CD8-positive, alpha-beta memory T cell (primary cell): ENCODE results near the gene ARHGDIG. TPM values are rescaled to one million over a fixed set of nuclear protein-coding genes. Genes with fewer than 3 reads are reported as not detected.

Source experiments
- CTCF ChIA-PET: fragments of 350-600 bp; sonication (Branson Sonifier 250); formaldehyde crosslinking; loops from one replicate; lab custom pipeline; 2021; ENCODE audit warnings: antibody characterized with exemption; lab: Charles Lee
- POLR2A ChIA-PET: fragments of 350-600 bp; sonication (Branson Sonifier 250); formaldehyde crosslinking; loops from one replicate; lab custom pipeline; 2021; ENCODE audit warnings: antibody characterized with exemption; lab: Charles Lee
- DNase-seq, 5 donors: peaks; one replicate each; pipeline versions ENCODE4 v3.0.0 to v3.0.0-alpha.2; 2020 to 2022; ENCODE audit warnings: mixed read lengths in 1 of 5
- H3K27ac ChIP-seq: one replicate; pipeline ENCODE4 v1.7.0; 2013; ENCODE audit warnings: low read depth, mild to moderate bottlenecking, low read length, moderate library complexity
- H3K27me3 ChIP-seq: 2 replicates; pipeline ENCODE4 v1.7.0; 2013; ENCODE audit warnings: low read length, mild to moderate bottlenecking; ENCODE audit not compliant: insufficient read depth, poor library complexity, severe bottlenecking
- H3K36me3 ChIP-seq: 2 replicates; pipeline ENCODE4 v1.7.0; 2013; ENCODE audit warnings: mild to moderate bottlenecking, low read length, moderate library complexity; ENCODE audit not compliant: insufficient read depth
- H3K4me1 ChIP-seq: 2 replicates; pipeline ENCODE4 v1.7.0; 2013; ENCODE audit warnings: mild to moderate bottlenecking, low read length, moderate library complexity; ENCODE audit not compliant: insufficient read depth
- H3K4me3 ChIP-seq: 2 replicates; pipeline ENCODE4 v1.7.0; 2013; ENCODE audit warnings: mild to moderate bottlenecking, low read length
- H3K9me3 ChIP-seq: 2 replicates; pipeline ENCODE4 v1.7.0; 2013; ENCODE audit warnings: mild to moderate bottlenecking, low read length
- H3K27ac Mint-ChIP-seq, 8 donors: one replicate each; pipeline ENCODE4 v1.8.0; 2020 to 2021; ENCODE audit warnings: mixed read lengths in 8 of 8, mild to moderate bottlenecking in 6 of 8, inconsistent platforms in 3 of 8, moderate library complexity in 3 of 8
- H3K27me3 Mint-ChIP-seq, 2 donors: one replicate each; pipeline ENCODE4 v1.8.0; 2020 to 2021; ENCODE audit warnings: mixed read lengths in 2 of 2, mild to moderate bottlenecking in 1 of 2, moderate library complexity in 1 of 2
- H3K36me3 Mint-ChIP-seq, 3 donors: one replicate each; pipeline ENCODE4 v1.8.0; 2020 to 2021; ENCODE audit warnings: mixed read lengths in 3 of 3, inconsistent platforms in 1 of 3, mild to moderate bottlenecking in 1 of 3
- H3K4me1 Mint-ChIP-seq, 3 donors: one replicate each; pipeline ENCODE4 v1.8.0; 2020 to 2021; ENCODE audit warnings: mixed read lengths in 3 of 3, inconsistent platforms in 1 of 3, mild to moderate bottlenecking in 1 of 3
- H3K4me3 Mint-ChIP-seq, 7 donors: one replicate each; pipeline ENCODE4 v1.8.0; 2020 to 2021; ENCODE audit warnings: mixed read lengths in 7 of 7, mild to moderate bottlenecking in 6 of 7, moderate library complexity in 4 of 7, inconsistent platforms in 2 of 7
- H3K9me3 Mint-ChIP-seq, 5 donors: one replicate each; pipeline ENCODE4 v1.8.0; 2020 to 2022; ENCODE audit warnings: mixed read lengths in 5 of 5, mild to moderate bottlenecking in 3 of 5, moderate library complexity in 2 of 5, inconsistent platforms in 1 of 5
- polyA plus RNA-seq: library from polyadenylated mRNA; unstranded; fragments of 300-500 nt; fragmentation: Illumina TruSeq; gene quantifications from one replicate; pipeline ENCODE4 v1.2.3, GENCODE V29; 2021
- total RNA-seq, 2 experiments: library from RNA; stranded (reverse); gene quantifications; one replicate each; pipeline ENCODE4 v1.2.3, GENCODE V29; 2021

ARHGDIG gene
- total and polyA plus RNA-seq, 3 experiments from 2014 or later: not detected

DNA sequence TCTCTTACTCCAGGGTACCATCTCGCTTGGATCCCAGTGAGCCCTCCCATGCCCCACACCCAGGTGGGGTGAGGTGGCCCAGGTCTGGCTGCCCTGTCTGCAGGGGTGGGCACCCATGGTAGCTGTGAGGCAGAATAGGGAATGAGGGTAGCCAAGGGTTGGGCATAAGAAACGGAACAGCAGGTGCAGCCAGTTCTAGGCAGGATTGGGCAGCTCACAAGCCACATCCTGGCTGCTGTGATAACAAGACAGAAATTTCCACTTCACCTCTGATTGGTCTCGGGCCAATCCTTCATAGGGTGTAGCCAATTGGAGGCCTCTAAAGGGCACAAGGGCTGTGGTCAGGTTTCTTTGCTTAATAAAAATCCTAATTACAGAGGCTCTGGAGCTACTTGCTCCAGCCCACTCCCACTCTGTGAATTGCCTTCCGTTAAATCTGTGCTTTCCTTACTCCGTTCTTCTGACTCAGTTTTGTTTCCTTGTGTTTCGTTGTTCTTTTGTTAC, 1.5 kb upstream of the ARHGDIG start:
- DNase-seq: peak in 3 of 5 donors; percentile 8 to 30 (median 25)
- Mint-ChIP-seq H3K27ac (peak overlapping the region in 1 of 8 donors; percentile 9), H3K9me3 (no peaks in the 10 kb centered on the region), H3K36me3 (peaks cover 0 to 2% (median 0%) of the 10 kb centered on the region in 3 donors), H3K27me3 (peaks cover 19 to 20% of the 10 kb centered on the region in 2 donors), H3K4me3 (peak overlapping the region in 1 of 7 donors; percentile 7), H3K4me1 (peaks cover 7 to 17% (median 7%) of the 10 kb centered on the region in 3 donors)
- peaks cover 10% of the 10 kb centered on the region for H3K4me1 ChIP-seq
- H3K36me3 ChIP-seq: no peaks in the 10 kb centered on the region
- H3K4me3 ChIP-seq: no peak overlapping the region
- peaks cover 14% of the 10 kb centered on the region for H3K27me3 ChIP-seq
- no peak overlapping the region for H3K27ac ChIP-seq
- CTCF ChIA-PET: no interaction called here
- H3K9me3 ChIP-seq: no peaks in the 10 kb centered on the region
- POLR2A ChIA-PET: no interaction called here

DNA sequence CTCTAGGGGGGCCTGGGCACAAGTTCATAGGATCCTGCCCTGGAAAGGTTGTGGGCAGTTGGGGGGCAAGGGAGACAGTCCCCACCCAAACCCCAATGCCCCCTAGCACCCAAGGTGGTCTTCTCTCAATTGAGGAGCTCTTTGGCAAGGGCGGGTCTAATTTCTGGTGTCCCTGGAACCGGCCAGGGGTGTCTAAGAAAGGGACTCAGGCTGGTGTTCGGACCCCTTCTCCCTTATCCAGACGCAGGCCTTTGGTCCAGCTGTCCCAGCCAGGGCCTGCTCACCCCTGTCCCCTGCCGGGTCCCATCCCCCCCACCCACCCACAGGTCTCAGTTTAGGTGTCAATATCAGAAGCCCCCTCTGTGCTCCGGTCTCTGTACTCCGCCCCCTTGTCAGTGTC, 860 bp upstream of the ARHGDIG start:
- Mint-ChIP-seq H3K36me3 (peaks cover 0 to 2% (median 0%) of the 10 kb centered on the region in 3 donors), H3K4me3 (peak overlapping the region in 1 of 7 donors; percentile 33), H3K27ac (no peak overlapping the region), H3K4me1 (peaks cover 7 to 17% (median 7%) of the 10 kb centered on the region in 3 donors), H3K27me3 (peaks cover 19 to 20% of the 10 kb centered on the region in 2 donors), H3K9me3 (no peaks in the 10 kb centered on the region)
- CTCF ChIA-PET: no interaction called here
- Histone ChIP-seq H3K27ac (no peak overlapping the region), H3K9me3 (no peaks in the 10 kb centered on the region), H3K27me3 (peaks cover 14% of the 10 kb centered on the region), H3K4me3 (no peak overlapping the region), H3K4me1 (peaks cover 10% of the 10 kb centered on the region), H3K36me3 (no peaks in the 10 kb centered on the region)
- POLR2A ChIA-PET: no interaction called here
- DNase-seq: no peak

DNA sequence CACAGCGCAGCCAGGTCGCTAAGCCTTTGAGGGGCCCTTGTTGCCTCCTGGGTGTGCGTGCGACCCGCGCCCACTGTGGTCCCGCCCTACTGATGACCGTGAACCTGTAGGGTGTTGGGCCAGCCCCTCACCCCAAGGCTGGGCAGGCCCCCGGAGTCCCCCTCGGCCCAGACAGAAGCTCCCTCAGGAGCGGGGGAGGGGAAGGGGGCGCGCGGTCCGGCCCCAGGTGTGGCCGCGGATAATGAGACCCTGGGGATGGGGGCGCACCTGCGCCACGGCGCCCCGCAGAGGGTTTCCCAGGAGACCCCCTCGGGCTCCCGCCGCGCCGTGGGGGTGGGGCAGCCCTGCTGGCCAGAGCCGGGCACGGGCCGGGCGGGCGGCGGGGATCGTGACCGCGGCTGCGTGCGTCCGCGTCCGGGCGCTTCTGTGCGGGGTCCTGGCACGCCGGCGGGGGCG, 358 bp upstream of the ARHGDIG start:
- Mint-ChIP-seq H3K36me3 (peaks cover 0 to 2% (median 0%) of the 10 kb centered on the region in 3 donors), H3K4me3 (no peak overlapping the region), H3K4me1 (peaks cover 6 to 15% (median 7%) of the 10 kb centered on the region in 3 donors), H3K27me3 (peaks cover 19 to 20% of the 10 kb centered on the region in 2 donors), H3K9me3 (no peaks in the 10 kb centered on the region), H3K27ac (peak overlapping the region in 1 of 8 donors; percentile 19)
- H3K36me3 ChIP-seq: no peaks in the 10 kb centered on the region
- H3K27me3 ChIP-seq: peaks cover 14% of the 10 kb centered on the region
- no peak overlapping the region for H3K27ac ChIP-seq
- H3K4me3 ChIP-seq: no peak overlapping the region
- no peaks in the 10 kb centered on the region for H3K9me3 ChIP-seq
- peaks cover 10% of the 10 kb centered on the region for H3K4me1 ChIP-seq
- CTCF ChIA-PET: no interaction called here
- DNase-seq: no peak
- POLR2A ChIA-PET: no interaction called here

DNA sequence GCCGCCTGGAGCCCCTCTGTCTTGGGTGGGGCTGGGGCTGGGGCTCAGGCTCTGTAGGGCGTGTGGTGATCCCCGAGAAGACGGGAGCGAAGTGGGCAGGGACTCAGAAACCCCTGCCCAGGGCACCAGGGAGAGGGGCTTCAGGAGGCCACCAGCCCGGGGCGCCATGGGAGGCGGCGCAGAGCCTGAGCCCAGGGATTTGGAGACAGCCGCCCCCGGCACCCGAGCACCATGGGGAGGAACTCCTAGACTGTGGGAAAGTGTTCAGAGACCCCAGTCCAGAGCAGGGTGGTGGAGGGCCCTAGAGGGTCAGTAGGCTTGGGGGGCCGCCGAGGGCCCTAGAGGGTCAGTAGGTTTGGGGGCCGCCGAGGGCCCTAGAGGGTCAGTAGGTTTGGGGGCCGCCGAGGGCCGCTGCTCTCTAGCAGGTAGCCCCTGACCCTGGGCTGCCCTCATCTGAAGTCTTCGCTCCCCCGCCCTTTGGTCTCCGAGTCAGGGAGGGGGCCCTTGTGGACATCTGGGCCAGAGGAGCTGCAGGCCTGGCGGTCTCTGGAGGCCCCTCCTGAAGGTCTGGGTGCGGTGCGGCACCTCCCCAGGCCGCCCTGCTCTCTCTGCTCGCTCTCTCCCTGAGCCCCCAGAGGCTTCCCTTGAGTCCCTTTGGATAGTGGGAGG, 734 bp downstream of the ARHGDIG start:
- Histone ChIP-seq H3K27ac (no peak overlapping the region), H3K9me3 (no peaks in the 10 kb centered on the region), H3K36me3 (no peaks in the 10 kb centered on the region), H3K4me3 (no peak overlapping the region), H3K27me3 (peaks cover 14% of the 10 kb centered on the region), H3K4me1 (peaks cover 10% of the 10 kb centered on the region)
- POLR2A ChIA-PET: no interaction called here
- Mint-ChIP-seq H3K27me3 (peaks cover 16 to 20% of the 10 kb centered on the region in 2 donors), H3K9me3 (no peaks in the 10 kb centered on the region), H3K27ac (no peak overlapping the region), H3K36me3 (peaks cover 0 to 2% (median 0%) of the 10 kb centered on the region in 3 donors), H3K4me1 (peaks cover 5 to 11% (median 7%) of the 10 kb centered on the region in 3 donors), H3K4me3 (peak overlapping the region in 2 of 7 donors; percentile 17 to 54)
- CTCF ChIA-PET: no interaction called here
- no peak for DNase-seq

DNA sequence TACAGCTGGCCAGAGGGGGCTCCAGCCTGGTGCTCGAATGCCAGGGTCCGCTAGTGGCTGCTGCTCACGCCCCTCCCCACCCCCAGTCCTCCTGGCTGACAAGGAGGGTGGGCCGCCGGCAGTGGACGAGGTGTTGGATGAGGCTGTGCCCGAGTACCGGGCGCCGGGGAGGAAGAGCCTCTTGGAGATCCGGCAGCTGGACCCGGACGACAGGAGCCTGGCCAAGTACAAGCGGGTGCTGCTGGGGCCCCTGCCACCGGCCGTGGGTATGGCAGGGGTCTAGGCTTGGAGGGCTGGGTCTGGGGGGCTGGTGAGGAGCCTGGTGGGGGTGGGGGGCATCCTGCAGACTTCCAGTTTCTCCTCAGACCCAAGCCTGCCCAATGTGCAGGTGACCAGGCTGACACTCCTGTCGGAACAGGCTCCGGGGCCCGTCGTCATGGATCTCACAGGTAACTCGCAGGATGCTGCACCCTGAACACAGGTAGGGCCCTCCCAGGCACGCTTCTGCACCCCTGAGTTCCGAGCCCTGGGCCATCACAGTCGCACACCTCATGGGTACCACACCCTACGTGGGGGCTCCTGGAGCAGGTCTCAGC, 1.4 kb downstream of the ARHGDIG start:
- H3K27me3 ChIP-seq: peaks cover 10% of the 10 kb centered on the region

DNA sequence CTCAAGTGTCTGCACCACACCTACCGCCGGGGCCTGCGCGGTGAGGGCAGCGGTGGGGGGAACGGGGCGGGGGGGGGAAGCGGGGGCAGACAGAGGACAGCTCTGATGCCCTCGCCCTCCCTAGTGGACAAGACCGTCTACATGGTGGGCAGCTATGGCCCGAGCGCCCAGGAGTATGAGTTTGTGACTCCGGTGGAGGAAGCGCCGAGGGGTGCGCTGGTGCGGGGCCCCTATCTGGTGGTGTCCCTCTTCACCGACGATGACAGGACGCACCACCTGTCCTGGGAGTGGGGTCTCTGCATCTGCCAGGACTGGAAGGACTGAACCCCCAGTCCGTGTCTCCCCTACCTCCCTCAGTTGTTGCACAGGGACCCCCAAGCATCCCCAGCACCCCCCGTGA, 2.1 kb downstream of the ARHGDIG start:
- peaks cover 3 to 8% (median 7%) of the 10 kb centered on the region in 3 donors for H3K4me1 Mint-ChIP-seq
- POLR2A ChIA-PET: no interaction called here
- H3K4me3 Mint-ChIP-seq: no peak overlapping the region
- H3K36me3 ChIP-seq: no peaks in the 10 kb centered on the region
- CTCF ChIA-PET: no interaction called here
- H3K27ac Mint-ChIP-seq: no peak overlapping the region
- H3K27me3 Mint-ChIP-seq: peaks cover 7 to 10% of the 10 kb centered on the region in 2 donors
- no peak overlapping the region for H3K4me3 ChIP-seq
- peaks cover 10% of the 10 kb centered on the region for H3K27me3 ChIP-seq
- H3K36me3 Mint-ChIP-seq: peaks cover 0 to 10% (median 0%) of the 10 kb centered on the region in 3 donors
- peaks cover 10% of the 10 kb centered on the region for H3K4me1 ChIP-seq
- H3K9me3 Mint-ChIP-seq: no peaks in the 10 kb centered on the region
- no peak for DNase-seq
- H3K9me3 ChIP-seq: no peaks in the 10 kb centered on the region
- no peak overlapping the region for H3K27ac ChIP-seq

More for the DNA sequence above, 1.4 kb downstream of the ARHGDIG start:
- Histone ChIP-seq H3K4me1 (peaks cover 10% of the 10 kb centered on the region), H3K4me3 (no peak overlapping the region), H3K9me3 (no peaks in the 10 kb centered on the region), H3K27ac (no peak overlapping the region), H3K36me3 (no peaks in the 10 kb centered on the region)
- H3K27me3 Mint-ChIP-seq: peaks cover 10 to 17% of the 10 kb centered on the region in 2 donors
- H3K4me1 Mint-ChIP-seq: peaks cover 3 to 8% (median 7%) of the 10 kb centered on the region in 3 donors
- H3K27ac Mint-ChIP-seq: no peak overlapping the region
- H3K4me3 Mint-ChIP-seq: no peak overlapping the region
- CTCF ChIA-PET: no interaction called here
- peaks cover 0 to 4% (median 2%) of the 10 kb centered on the region in 3 donors for H3K36me3 Mint-ChIP-seq
- no peaks in the 10 kb centered on the region for H3K9me3 Mint-ChIP-seq
- DNase-seq: no peak
- POLR2A ChIA-PET: no interaction called here

DNA sequence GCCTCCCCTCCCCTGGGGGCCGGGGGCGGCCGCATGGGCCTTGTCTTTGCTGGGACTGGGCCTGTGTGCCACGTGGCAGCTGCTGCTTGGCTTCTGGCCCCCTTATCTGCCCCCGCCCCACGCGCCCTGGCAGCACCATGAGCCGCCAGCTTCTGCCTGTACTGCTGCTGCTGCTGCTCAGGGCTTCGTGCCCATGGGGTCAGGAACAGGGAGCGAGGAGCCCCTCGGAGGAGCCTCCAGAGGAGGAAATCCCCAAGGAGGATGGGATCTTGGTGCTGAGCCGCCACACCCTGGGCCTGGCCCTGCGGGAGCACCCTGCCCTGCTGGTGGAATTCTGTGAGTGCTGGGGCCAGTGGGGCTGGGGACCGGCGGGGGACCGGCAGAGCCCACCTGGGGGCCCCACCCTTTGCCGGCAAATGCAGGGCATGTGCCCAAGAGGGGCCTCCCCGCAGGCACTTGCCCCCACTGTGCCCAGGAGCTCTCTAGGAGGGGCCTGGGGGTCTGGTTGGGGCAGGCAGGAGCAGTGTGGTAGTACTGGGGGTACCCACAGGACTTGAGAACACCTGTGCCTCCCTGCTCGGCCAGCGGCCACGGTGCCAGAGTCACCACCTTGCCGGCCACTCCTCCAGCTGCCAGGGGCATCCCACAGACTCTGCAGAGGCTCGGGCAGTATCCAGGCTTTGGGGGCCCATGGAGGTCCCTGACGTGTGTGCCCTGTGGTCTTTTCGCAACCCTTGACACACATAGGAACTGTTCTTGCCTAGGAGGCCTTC, 2.8 kb downstream of the ARHGDIG start, which contains the start of gene PDIA2:
Gene PDIA2, plus strand, starts transcription at position 132 of the 773 bp plus-strand sequence. Its CDS starts 6 bp downstream, at position 138.
- peak within 1 kb of the TSS in 1 of 8 donors; percentile 43 for H3K27ac Mint-ChIP-seq
- no peak for DNase-seq
- H3K4me3 Mint-ChIP-seq: no peak within 1 kb of the TSS
- ChIA-PET POLR2A (no interaction called here), CTCF (interaction anchor here (0.7 kb wide), 1 partner anchor 143 kb away, joined by 3 read pairs; no protein-coding TSS in a partner anchor)
- H3K9me3 Mint-ChIP-seq: no peaks in the 10 kb centered on the region
- H3K27me3 ChIP-seq: peaks cover 10% of the 10 kb centered on the region
- H3K9me3 ChIP-seq: no peaks in the 10 kb centered on the region
- peaks cover 3 to 8% (median 7%) of the 10 kb centered on the region in 3 donors for H3K4me1 Mint-ChIP-seq
- no peak within 1 kb of the TSS for H3K27ac ChIP-seq
- peaks cover 0 to 16% (median 0%) of the 10 kb centered on the region in 3 donors for H3K36me3 Mint-ChIP-seq
- peaks cover 7 to 10% of the 10 kb centered on the region in 2 donors for H3K27me3 Mint-ChIP-seq
- H3K4me3 ChIP-seq: no peak within 1 kb of the TSS
- H3K4me1 ChIP-seq: peaks cover 10% of the 10 kb centered on the region
- H3K36me3 ChIP-seq: peaks cover 5% of the 10 kb centered on the region
